HG03108 (cell line): Measurements from ENCODE around the gene TGIF2LY.
"Not testable (repeated sequence)": the region's sequence is repeated elsewhere in the genome, so short reads cannot be mapped to it uniquely, and the experiment has no call there.

Experiments
- ATAC-seq: cut with Tn5 transposase; IDR thresholded peaks from one replicate; pipeline ENCODE4 v1.9.1; 2021; ENCODE audit warnings: moderate library complexity; ENCODE audit not compliant: unreplicated experiment

The TGIF2LY gene

GRCh38 chrY:3578767-3579166, at the start of gene TGIF2LY:
TGIF2LY (plus strand) TSS chrY:3579067; CDS start chrY:3579245, 178 bp downstream.
- not testable (repeated sequence) for ATAC-seq
